HCT116 (cell line): Measurements from ENCODE around the gene NCR3LG1. TPM values are rescaled to one million over a fixed set of nuclear protein-coding genes. Genes with fewer than 3 reads are reported as not detected.

Source experiments
- ATAC-seq: fragments of 200-7000 bp; cut with Tn5 transposase; 2 replicates; pipeline ENCODE4 v1.9.1; 2020; ENCODE audit warnings: mild to moderate bottlenecking, moderate library complexity
- BruUV-seq: library from RNA; stranded (reverse); fragments of 400-500 nt; replicated peaks from 2 replicates; lab custom pipeline; 2021; lab: Mats Ljungman, UMichigan
- CTCF ChIA-PET: fragments of 300-600 bp; sonication (Branson Sonifier 250); formaldehyde crosslinking; loops from one replicate; lab custom pipeline; 2021; ENCODE audit warnings: antibody characterized with exemption; lab: Charles Lee
- POLR2A ChIA-PET: fragments of 300-600, 350-600 bp; sonication (Branson Sonifier 250); formaldehyde crosslinking; loops from one replicate; lab custom pipeline; 2021; ENCODE audit warnings: antibody characterized with exemption; lab: Charles Lee
- RAD21 ChIA-PET, 2 experiments: fragments of 300-600 bp; sonication (Branson Sonifier 250); formaldehyde crosslinking; loops; one replicate each; lab custom pipeline; 2023; ENCODE audit warnings: low total read pairs in 2 of 2; ENCODE audit not compliant: uncharacterized antibody in 2 of 2, unreplicated experiment in 2 of 2, low non-redundant PET in 1 of 2; lab: Charles Lee
- DNase-seq: peaks from one replicate; pipeline ENCODE4 v3.0.0-alpha.2; 2010; ENCODE audit warnings: low read depth, low spot score
- H2AFZ ChIP-seq: fragments of 200-600 bp; shearing (Covaris generic), sonication (generic); 2 replicates; pipeline ENCODE4 v1.6.1; 2017; ENCODE audit warnings: low read depth, mixed run types, mixed read lengths, antibody characterized with exemption, low read length; ENCODE audit not compliant: poor library complexity, severe bottlenecking
- H3K27ac ChIP-seq: 2 replicates; pipeline ENCODE4 v1.5.1; 2012; ENCODE audit warnings: low read depth, low read length
- H3K27me3 ChIP-seq: fragments of 200-600 bp; sonication (generic); 2 replicates; pipeline ENCODE4 v1.6.1; 2016; ENCODE audit warnings: mixed run types, low read length, mixed read lengths; ENCODE audit not compliant: insufficient read depth
- H3K36me3 ChIP-seq, 2 experiments: fragments of 200-500 bp in 1 of 2; fragments of 200-600 bp in 1 of 2; sonication (Bioruptor generic) in 1 of 2; sonication (generic) in 1 of 2; 2 replicates each; pipeline versions ENCODE4 v1.5.1 to v1.6.1; 2014 to 2016; ENCODE audit warnings: low read length in 2 of 2, inconsistent platforms in 1 of 2, mixed read lengths in 1 of 2, mixed run types in 1 of 2; ENCODE audit not compliant: insufficient read depth in 2 of 2, control insufficient read depth in 1 of 2
- H3K4me1 ChIP-seq, 2 experiments: fragments of 200-600 bp in 1 of 2; sonication (generic) in 1 of 2; 2 replicates each; pipeline versions ENCODE4 v1.5.1 to v1.6.1; 2012 to 2017; ENCODE audit warnings: low read length in 2 of 2, inconsistent platforms in 1 of 2, mild to moderate bottlenecking in 1 of 2, mixed read lengths in 1 of 2, mixed run types in 1 of 2, moderate library complexity in 1 of 2; ENCODE audit not compliant: insufficient read depth in 2 of 2, control insufficient read depth in 1 of 2
- H3K4me2 ChIP-seq: fragments of 200-600 bp; sonication (generic); 2 replicates; pipeline ENCODE4 v1.6.1; 2017; ENCODE audit warnings: mixed run types, low read length, mixed read lengths
- H3K4me3 ChIP-seq, 2 experiments: fragments of 200-600 bp in 1 of 2; sonication (generic) in 1 of 2; replicated peaks in 1 of 2; 2 replicates each; pipeline ENCODE4 v1.5.1; 2011 to 2016; ENCODE audit warnings: low read length in 2 of 2, control low read depth in 1 of 2, low read depth in 1 of 2, mild to moderate bottlenecking in 1 of 2, mixed read lengths in 1 of 2, mixed run types in 1 of 2
- H3K79me2 ChIP-seq: fragments of 200-600 bp; sonication (generic); 2 replicates; pipeline ENCODE4 v1.6.1; 2017; ENCODE audit warnings: mild to moderate bottlenecking, mixed run types, low read length, moderate library complexity, mixed read lengths; ENCODE audit not compliant: insufficient read depth
- H3K9ac ChIP-seq: fragments of 200-600 bp; sonication (generic); 2 replicates; pipeline ENCODE4 v1.6.1; 2016; ENCODE audit warnings: low read length, mixed read lengths
- H3K9me2 ChIP-seq: fragments of 200-600 bp; sonication (generic), shearing (Covaris generic); 2 replicates; pipeline ENCODE4 v1.6.1; 2017; ENCODE audit warnings: mixed run types, mild to moderate bottlenecking, moderate library complexity; ENCODE audit not compliant: insufficient read depth
- H3K9me3 ChIP-seq, 2 experiments: fragments of 200-500 bp in 1 of 2; fragments of 200-600 bp in 1 of 2; sonication (Bioruptor generic) in 1 of 2; sonication (generic) in 1 of 2; 2 replicates each; pipeline ENCODE4 v1.6.1; 2014 to 2017; ENCODE audit warnings: low read length in 2 of 2, mixed read lengths in 2 of 2, inconsistent platforms in 1 of 2, low read depth in 1 of 2, mild to moderate bottlenecking in 1 of 2, mixed run types in 1 of 2, moderate library complexity in 1 of 2; ENCODE audit not compliant: control insufficient read depth in 1 of 2, insufficient read depth in 1 of 2
- H4K20me1 ChIP-seq: fragments of 200-600 bp; sonication (generic), shearing (Covaris generic); 2 replicates; pipeline ENCODE4 v1.6.1; 2017; ENCODE audit warnings: mixed run types, mild to moderate bottlenecking, moderate library complexity; ENCODE audit not compliant: insufficient read depth
- ATF3 ChIP-seq: IDR thresholded peaks from 2 replicates; pipeline ENCODE4 v1.6.1; 2012
- CBX3 ChIP-seq: IDR thresholded peaks from 2 replicates; pipeline ENCODE4 v1.6.1; 2012; ENCODE audit warnings: low read depth
- CEBPB ChIP-seq: IDR thresholded peaks from 2 replicates; pipeline ENCODE4 v1.6.1; 2012; ENCODE audit warnings: low read depth
- FOSL1 ChIP-seq: IDR thresholded peaks from 2 replicates; pipeline ENCODE4 v1.6.1; 2012; ENCODE audit warnings: low read depth
- POLR2A ChIP-seq: IDR thresholded peaks from 2 replicates; pipeline ENCODE4 v1.7.0; 2011; ENCODE audit warnings: borderline replicate concordance; ENCODE audit not compliant: insufficient read depth, insufficient read length; ENCODE audit errors: extremely low read depth
- POLR2AphosphoS5 ChIP-seq: IDR thresholded peaks from 2 replicates; pipeline ENCODE4 v1.6.1; 2011; ENCODE audit warnings: mild to moderate bottlenecking, low read depth, low read length, moderate library complexity
- RAD21 ChIP-seq: IDR thresholded peaks from 2 replicates; pipeline ENCODE4 v1.6.1; 2012; ENCODE audit warnings: low read depth, mild to moderate bottlenecking
- SIN3A ChIP-seq: IDR thresholded peaks from 2 replicates; pipeline ENCODE4 v1.6.1; 2012; ENCODE audit warnings: low read depth
- SRF ChIP-seq: IDR thresholded peaks from 2 replicates; pipeline ENCODE4 v1.6.1; 2012; ENCODE audit warnings: low read depth
- TCF7L2 ChIP-seq: IDR thresholded peaks from 2 replicates; pipeline ENCODE4 v1.7.0; 2011; ENCODE audit warnings: borderline replicate concordance, inconsistent platforms; ENCODE audit not compliant: insufficient read depth, insufficient read length; ENCODE audit errors: extremely low read depth
- ZFX ChIP-seq: fragments of 450-650 bp; IDR thresholded peaks from 2 replicates; pipeline ENCODE4 v1.6.1; 2017
- ZNF274 ChIP-seq: fragments of 200-500 bp; sonication (Bioruptor generic); IDR thresholded peaks from 2 replicates; pipeline ENCODE4 v1.6.1; 2014; ENCODE audit warnings: mild to moderate bottlenecking, low read depth, low read length, inconsistent platforms
- intact Hi-C: fragments of 100-400 bp; cut with micrococcal nuclease; formaldehyde crosslinking; loops from 2 replicates; pipeline ENCODE4 v1.10.0; 2022
- total RNA-seq: library from RNA; stranded (reverse); gene quantifications from one replicate; pipeline ENCODE4 v1.2.1, GENCODE V29; 2021; ENCODE audit not compliant: unreplicated experiment
- TF ChIP-seq, protein P1 (sequence below): IDR thresholded peaks from 2 replicates; pipeline ENCODE4 v1.6.1; 2012; ENCODE audit warnings: low read depth
- TF ChIP-seq, protein P2 (sequence below): IDR thresholded peaks from 2 replicates; pipeline ENCODE4 v1.6.1; 2011; ENCODE audit warnings: mild to moderate bottlenecking, low read length, moderate library complexity; ENCODE audit not compliant: insufficient replicate concordance; ENCODE audit errors: extremely low read depth
- TF ChIP-seq, protein P3 (sequence below): IDR thresholded peaks from 2 replicates; pipeline ENCODE4 v1.6.1; 2012

The NCR3LG1 gene
- total RNA-seq, 1 experiment from 2014 or later = 1.5 TPM

GRCh38 chr11:17382046-17382728 is 30.6 kb downstream of the NCR3LG1 start:
- no TSS peak for BruUV-seq
- RAD21 ChIA-PET = interaction anchor here in 1 of 2 experiments (1.0 kb wide), 1 partner anchor 29 kb away, joined by 3 read pairs; no protein-coding TSS in a partner anchor
- intact Hi-C loops = loop anchor here (5.0 kb wide), 1 partner anchor 215 kb away; no protein-coding TSS in a partner anchor

More at GRCh38 chr11:17382046-17382728, 30.6 kb downstream of the NCR3LG1 start:
- H4K20me1 ChIP-seq = no peaks in the 10 kb centered on the region
- DNase-seq = no peak
- no peak overlapping the region for H2AFZ ChIP-seq
- H3K9me3 ChIP-seq = peaks cover 6 to 8% of the 10 kb centered on the region in 2 experiments; a peak in 3 of 4 replicates
- H3K4me2 ChIP-seq = no peak overlapping the region
- H3K4me1 ChIP-seq = peaks cover 0 to 8% of the 10 kb centered on the region in 2 experiments; a peak in 2 of 4 replicates
- no peak overlapping the region for H3K9ac ChIP-seq
- no peaks in the 10 kb centered on the region for H3K27me3 ChIP-seq
- ChIA-PET POLR2A (no interaction called here), CTCF (interaction anchor here (1.0 to 2.4 kb wide), 4 partner anchors 16 to 152 kb away, joined by 3 to 8 read pairs (median 5); no protein-coding TSS in a partner anchor)
- ATAC-seq = no peak
- no peaks in the 10 kb centered on the region for H3K9me2 ChIP-seq
- H3K79me2 ChIP-seq = no peaks in the 10 kb centered on the region
- H3K27ac ChIP-seq = no peak overlapping the region
- TF ChIP-seq, protein P1, sequence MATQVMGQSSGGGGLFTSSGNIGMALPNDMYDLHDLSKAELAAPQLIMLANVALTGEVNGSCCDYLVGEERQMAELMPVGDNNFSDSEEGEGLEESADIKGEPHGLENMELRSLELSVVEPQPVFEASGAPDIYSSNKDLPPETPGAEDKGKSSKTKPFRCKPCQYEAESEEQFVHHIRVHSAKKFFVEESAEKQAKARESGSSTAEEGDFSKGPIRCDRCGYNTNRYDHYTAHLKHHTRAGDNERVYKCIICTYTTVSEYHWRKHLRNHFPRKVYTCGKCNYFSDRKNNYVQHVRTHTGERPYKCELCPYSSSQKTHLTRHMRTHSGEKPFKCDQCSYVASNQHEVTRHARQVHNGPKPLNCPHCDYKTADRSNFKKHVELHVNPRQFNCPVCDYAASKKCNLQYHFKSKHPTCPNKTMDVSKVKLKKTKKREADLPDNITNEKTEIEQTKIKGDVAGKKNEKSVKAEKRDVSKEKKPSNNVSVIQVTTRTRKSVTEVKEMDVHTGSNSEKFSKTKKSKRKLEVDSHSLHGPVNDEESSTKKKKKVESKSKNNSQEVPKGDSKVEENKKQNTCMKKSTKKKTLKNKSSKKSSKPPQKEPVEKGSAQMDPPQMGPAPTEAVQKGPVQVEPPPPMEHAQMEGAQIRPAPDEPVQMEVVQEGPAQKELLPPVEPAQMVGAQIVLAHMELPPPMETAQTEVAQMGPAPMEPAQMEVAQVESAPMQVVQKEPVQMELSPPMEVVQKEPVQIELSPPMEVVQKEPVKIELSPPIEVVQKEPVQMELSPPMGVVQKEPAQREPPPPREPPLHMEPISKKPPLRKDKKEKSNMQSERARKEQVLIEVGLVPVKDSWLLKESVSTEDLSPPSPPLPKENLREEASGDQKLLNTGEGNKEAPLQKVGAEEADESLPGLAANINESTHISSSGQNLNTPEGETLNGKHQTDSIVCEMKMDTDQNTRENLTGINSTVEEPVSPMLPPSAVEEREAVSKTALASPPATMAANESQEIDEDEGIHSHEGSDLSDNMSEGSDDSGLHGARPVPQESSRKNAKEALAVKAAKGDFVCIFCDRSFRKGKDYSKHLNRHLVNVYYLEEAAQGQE = no peak
- TF ChIP-seq ZFX (no peak), POLR2A (no peak), RAD21 (no peak), POLR2AphosphoS5 (no peak), TCF7L2 (no peak), SRF (no peak), ZNF274 (no peak), CBX3 (no peak), CEBPB (no peak), ATF3 (no peak), SIN3A (no peak), FOSL1 (no peak)
- TF ChIP-seq, protein P2, sequence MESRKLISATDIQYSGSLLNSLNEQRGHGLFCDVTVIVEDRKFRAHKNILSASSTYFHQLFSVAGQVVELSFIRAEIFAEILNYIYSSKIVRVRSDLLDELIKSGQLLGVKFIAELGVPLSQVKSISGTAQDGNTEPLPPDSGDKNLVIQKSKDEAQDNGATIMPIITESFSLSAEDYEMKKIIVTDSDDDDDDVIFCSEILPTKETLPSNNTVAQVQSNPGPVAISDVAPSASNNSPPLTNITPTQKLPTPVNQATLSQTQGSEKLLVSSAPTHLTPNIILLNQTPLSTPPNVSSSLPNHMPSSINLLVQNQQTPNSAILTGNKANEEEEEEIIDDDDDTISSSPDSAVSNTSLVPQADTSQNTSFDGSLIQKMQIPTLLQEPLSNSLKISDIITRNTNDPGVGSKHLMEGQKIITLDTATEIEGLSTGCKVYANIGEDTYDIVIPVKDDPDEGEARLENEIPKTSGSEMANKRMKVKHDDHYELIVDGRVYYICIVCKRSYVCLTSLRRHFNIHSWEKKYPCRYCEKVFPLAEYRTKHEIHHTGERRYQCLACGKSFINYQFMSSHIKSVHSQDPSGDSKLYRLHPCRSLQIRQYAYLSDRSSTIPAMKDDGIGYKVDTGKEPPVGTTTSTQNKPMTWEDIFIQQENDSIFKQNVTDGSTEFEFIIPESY = no peak
- TF ChIP-seq, protein P3, sequence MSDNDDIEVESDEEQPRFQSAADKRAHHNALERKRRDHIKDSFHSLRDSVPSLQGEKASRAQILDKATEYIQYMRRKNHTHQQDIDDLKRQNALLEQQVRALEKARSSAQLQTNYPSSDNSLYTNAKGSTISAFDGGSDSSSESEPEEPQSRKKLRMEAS = no peak
- H3K4me3 ChIP-seq = no peak overlapping the region
- H3K36me3 ChIP-seq = no peaks in the 10 kb centered on the region
